HCT116 (cell line): ENCODE data around the gene NEK11. TPM values are rescaled to one million over a fixed set of nuclear protein-coding genes. Genes with fewer than 3 reads are reported as not detected.

Experiments used
- ATAC-seq: fragments of 200-7000 bp; cut with Tn5 transposase; 2 replicates; pipeline ENCODE4 v1.9.1; 2020; ENCODE audit warnings: mild to moderate bottlenecking, moderate library complexity
- BruUV-seq: library from RNA; stranded (reverse); fragments of 400-500 nt; replicated peaks from 2 replicates; lab custom pipeline; 2021; lab: Mats Ljungman, UMichigan
- CTCF ChIA-PET: fragments of 300-600 bp; sonication (Branson Sonifier 250); formaldehyde crosslinking; loops from one replicate; lab custom pipeline; 2021; ENCODE audit warnings: antibody characterized with exemption; lab: Charles Lee
- POLR2A ChIA-PET: fragments of 300-600, 350-600 bp; sonication (Branson Sonifier 250); formaldehyde crosslinking; loops from one replicate; lab custom pipeline; 2021; ENCODE audit warnings: antibody characterized with exemption; lab: Charles Lee
- RAD21 ChIA-PET, 2 experiments: fragments of 300-600 bp; sonication (Branson Sonifier 250); formaldehyde crosslinking; loops; one replicate each; lab custom pipeline; 2023; ENCODE audit warnings: low total read pairs in 2 of 2; ENCODE audit not compliant: uncharacterized antibody in 2 of 2, unreplicated experiment in 2 of 2, low non-redundant PET in 1 of 2; lab: Charles Lee
- DNase-seq: peaks from one replicate; pipeline ENCODE4 v3.0.0-alpha.2; 2010; ENCODE audit warnings: low read depth, low spot score
- H2AFZ ChIP-seq: fragments of 200-600 bp; shearing (Covaris generic), sonication (generic); 2 replicates; pipeline ENCODE4 v1.6.1; 2017; ENCODE audit warnings: low read depth, mixed run types, mixed read lengths, antibody characterized with exemption, low read length; ENCODE audit not compliant: poor library complexity, severe bottlenecking
- H3K27ac ChIP-seq: 2 replicates; pipeline ENCODE4 v1.5.1; 2012; ENCODE audit warnings: low read depth, low read length
- H3K27me3 ChIP-seq: fragments of 200-600 bp; sonication (generic); 2 replicates; pipeline ENCODE4 v1.6.1; 2016; ENCODE audit warnings: mixed run types, low read length, mixed read lengths; ENCODE audit not compliant: insufficient read depth
- H3K36me3 ChIP-seq, 2 experiments: fragments of 200-500 bp in 1 of 2; fragments of 200-600 bp in 1 of 2; sonication (Bioruptor generic) in 1 of 2; sonication (generic) in 1 of 2; 2 replicates each; pipeline versions ENCODE4 v1.5.1 to v1.6.1; 2014 to 2016; ENCODE audit warnings: low read length in 2 of 2, inconsistent platforms in 1 of 2, mixed read lengths in 1 of 2, mixed run types in 1 of 2; ENCODE audit not compliant: insufficient read depth in 2 of 2, control insufficient read depth in 1 of 2
- H3K4me1 ChIP-seq, 2 experiments: fragments of 200-600 bp in 1 of 2; sonication (generic) in 1 of 2; 2 replicates each; pipeline versions ENCODE4 v1.5.1 to v1.6.1; 2012 to 2017; ENCODE audit warnings: low read length in 2 of 2, inconsistent platforms in 1 of 2, mild to moderate bottlenecking in 1 of 2, mixed read lengths in 1 of 2, mixed run types in 1 of 2, moderate library complexity in 1 of 2; ENCODE audit not compliant: insufficient read depth in 2 of 2, control insufficient read depth in 1 of 2
- H3K4me2 ChIP-seq: fragments of 200-600 bp; sonication (generic); 2 replicates; pipeline ENCODE4 v1.6.1; 2017; ENCODE audit warnings: mixed run types, low read length, mixed read lengths
- H3K4me3 ChIP-seq, 2 experiments: fragments of 200-600 bp in 1 of 2; sonication (generic) in 1 of 2; replicated peaks in 1 of 2; 2 replicates each; pipeline ENCODE4 v1.5.1; 2011 to 2016; ENCODE audit warnings: low read length in 2 of 2, control low read depth in 1 of 2, low read depth in 1 of 2, mild to moderate bottlenecking in 1 of 2, mixed read lengths in 1 of 2, mixed run types in 1 of 2
- H3K79me2 ChIP-seq: fragments of 200-600 bp; sonication (generic); 2 replicates; pipeline ENCODE4 v1.6.1; 2017; ENCODE audit warnings: mild to moderate bottlenecking, mixed run types, low read length, moderate library complexity, mixed read lengths; ENCODE audit not compliant: insufficient read depth
- H3K9ac ChIP-seq: fragments of 200-600 bp; sonication (generic); 2 replicates; pipeline ENCODE4 v1.6.1; 2016; ENCODE audit warnings: low read length, mixed read lengths
- H3K9me2 ChIP-seq: fragments of 200-600 bp; sonication (generic), shearing (Covaris generic); 2 replicates; pipeline ENCODE4 v1.6.1; 2017; ENCODE audit warnings: mixed run types, mild to moderate bottlenecking, moderate library complexity; ENCODE audit not compliant: insufficient read depth
- H3K9me3 ChIP-seq, 2 experiments: fragments of 200-500 bp in 1 of 2; fragments of 200-600 bp in 1 of 2; sonication (Bioruptor generic) in 1 of 2; sonication (generic) in 1 of 2; 2 replicates each; pipeline ENCODE4 v1.6.1; 2014 to 2017; ENCODE audit warnings: low read length in 2 of 2, mixed read lengths in 2 of 2, inconsistent platforms in 1 of 2, low read depth in 1 of 2, mild to moderate bottlenecking in 1 of 2, mixed run types in 1 of 2, moderate library complexity in 1 of 2; ENCODE audit not compliant: control insufficient read depth in 1 of 2, insufficient read depth in 1 of 2
- H4K20me1 ChIP-seq: fragments of 200-600 bp; sonication (generic), shearing (Covaris generic); 2 replicates; pipeline ENCODE4 v1.6.1; 2017; ENCODE audit warnings: mixed run types, mild to moderate bottlenecking, moderate library complexity; ENCODE audit not compliant: insufficient read depth
- ATF3 ChIP-seq: IDR thresholded peaks from 2 replicates; pipeline ENCODE4 v1.6.1; 2012
- CEBPB ChIP-seq: IDR thresholded peaks from 2 replicates; pipeline ENCODE4 v1.6.1; 2012; ENCODE audit warnings: low read depth
- EGR1 ChIP-seq: IDR thresholded peaks from 2 replicates; pipeline ENCODE4 v1.6.1; 2012; ENCODE audit warnings: low read depth
- ELF1 ChIP-seq: IDR thresholded peaks from 2 replicates; pipeline ENCODE4 v1.6.1; 2012; ENCODE audit warnings: low read depth, borderline replicate concordance
- EZH2 ChIP-seq: fragments of 200-600 bp; sonication (generic); IDR thresholded peaks from 2 replicates; pipeline ENCODE4 v1.6.1; 2017; ENCODE audit warnings: antibody characterized with exemption, mixed run types
- EZH2phosphoT487 ChIP-seq: fragments of 200-600 bp; IDR thresholded peaks from 2 replicates; pipeline ENCODE4 v1.6.1; 2018; ENCODE audit warnings: antibody characterized with exemption, borderline replicate concordance
- JUND ChIP-seq: IDR thresholded peaks from 2 replicates; pipeline ENCODE4 v1.6.1; 2012
- POLR2A ChIP-seq: IDR thresholded peaks from 2 replicates; pipeline ENCODE4 v1.7.0; 2011; ENCODE audit warnings: borderline replicate concordance; ENCODE audit not compliant: insufficient read depth, insufficient read length; ENCODE audit errors: extremely low read depth
- POLR2AphosphoS5 ChIP-seq: IDR thresholded peaks from 2 replicates; pipeline ENCODE4 v1.6.1; 2011; ENCODE audit warnings: mild to moderate bottlenecking, low read depth, low read length, moderate library complexity
- RAD21 ChIP-seq: IDR thresholded peaks from 2 replicates; pipeline ENCODE4 v1.6.1; 2012; ENCODE audit warnings: low read depth, mild to moderate bottlenecking
- SP1 ChIP-seq: IDR thresholded peaks from 2 replicates; pipeline ENCODE4 v1.6.1; 2012; ENCODE audit warnings: low read depth
- SRF ChIP-seq: IDR thresholded peaks from 2 replicates; pipeline ENCODE4 v1.6.1; 2012; ENCODE audit warnings: low read depth
- YY1 ChIP-seq: IDR thresholded peaks from 2 replicates; pipeline ENCODE4 v1.6.1; 2011; ENCODE audit warnings: low read length, low read depth, moderate library complexity, mild to moderate bottlenecking; ENCODE audit not compliant: insufficient replicate concordance; ENCODE audit errors: extremely low read depth
- ZBTB33 ChIP-seq: IDR thresholded peaks from 2 replicates; pipeline ENCODE4 v1.6.1; 2011; ENCODE audit warnings: mild to moderate bottlenecking, low read length, moderate library complexity; ENCODE audit not compliant: insufficient replicate concordance; ENCODE audit errors: extremely low read depth
- ZFX ChIP-seq: fragments of 450-650 bp; IDR thresholded peaks from 2 replicates; pipeline ENCODE4 v1.6.1; 2017
- intact Hi-C: fragments of 100-400 bp; cut with micrococcal nuclease; formaldehyde crosslinking; loops from 2 replicates; pipeline ENCODE4 v1.10.0; 2022
- total RNA-seq: library from RNA; stranded (reverse); gene quantifications from one replicate; pipeline ENCODE4 v1.2.1, GENCODE V29; 2021; ENCODE audit not compliant: unreplicated experiment
- TF ChIP-seq, protein P1 (sequence below): IDR thresholded peaks from 2 replicates; pipeline ENCODE4 v1.6.1; 2012

The NEK11 gene
- total RNA-seq, 1 experiment from 2014 or later: 3.1 TPM

DNA sequence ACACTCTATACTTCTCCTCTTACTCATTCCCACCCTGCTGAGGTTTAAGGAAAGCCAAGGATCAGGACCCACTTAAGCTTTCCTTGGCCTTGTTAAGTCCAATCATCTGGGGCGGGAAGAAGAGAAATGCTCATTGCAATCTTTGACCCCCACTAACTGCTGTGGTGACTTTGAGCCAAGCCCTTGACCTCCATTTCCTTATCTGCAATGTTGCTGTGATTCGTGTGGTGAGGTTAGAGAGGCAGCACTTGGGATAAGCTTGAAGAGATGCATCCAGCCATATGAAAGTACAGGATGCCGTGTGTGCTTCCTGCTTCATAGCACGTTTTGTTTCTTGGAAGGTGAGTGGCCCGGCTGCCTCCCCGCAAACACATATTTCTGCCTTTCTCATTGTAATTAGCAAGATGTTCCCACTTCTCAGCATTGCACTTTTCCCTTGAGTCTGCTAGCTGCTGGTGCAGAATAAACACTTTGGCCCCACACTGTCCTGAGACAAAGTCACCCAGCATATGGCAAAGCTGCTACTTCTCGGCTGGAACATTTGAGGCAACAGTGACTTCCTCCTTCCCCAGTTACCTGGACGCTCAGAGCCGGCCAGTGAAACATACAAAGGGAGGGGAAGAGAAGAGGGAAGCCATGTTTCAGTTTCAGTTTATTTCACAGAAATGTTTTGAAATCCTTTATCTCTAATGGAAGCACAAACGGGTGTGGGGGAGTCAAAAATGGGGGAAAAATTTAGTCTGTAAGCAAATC lies 344.4 kb downstream of the NEK11 start:
- H2AFZ ChIP-seq: no peak overlapping the region
- TF ChIP-seq ZFX (no peak), EGR1 (no peak), POLR2A (no peak), SRF (no peak), ELF1 (no peak), RAD21 (no peak), POLR2AphosphoS5 (no peak), JUND (no peak), ATF3 (no peak), CEBPB (no peak), YY1 (no peak), ZBTB33 (no peak), EZH2phosphoT487 (no peak), SP1 (no peak), EZH2 (no peak)
- TF ChIP-seq, protein P1, sequence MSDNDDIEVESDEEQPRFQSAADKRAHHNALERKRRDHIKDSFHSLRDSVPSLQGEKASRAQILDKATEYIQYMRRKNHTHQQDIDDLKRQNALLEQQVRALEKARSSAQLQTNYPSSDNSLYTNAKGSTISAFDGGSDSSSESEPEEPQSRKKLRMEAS: no peak
- no TSS peak for BruUV-seq
- no peaks in the 10 kb centered on the region for H3K9me3 ChIP-seq
- DNase-seq: no peak
- no peaks in the 10 kb centered on the region for H3K27me3 ChIP-seq
- no peaks in the 10 kb centered on the region for H3K9me2 ChIP-seq
- ATAC-seq: no peak
- H3K9ac ChIP-seq: no peak overlapping the region
- no peak overlapping the region for H3K4me2 ChIP-seq
- no peak overlapping the region for H3K27ac ChIP-seq
- ChIA-PET RAD21 (no interaction called here), POLR2A (no interaction called here), CTCF (no interaction called here)
- intact Hi-C loops: no loop called here
- no peaks in the 10 kb centered on the region for H3K36me3 ChIP-seq
- H3K4me1 ChIP-seq: no peaks in the 10 kb centered on the region
- no peaks in the 10 kb centered on the region for H4K20me1 ChIP-seq
- no peak overlapping the region for H3K4me3 ChIP-seq
- no peaks in the 10 kb centered on the region; the same call in 1 of the 2 replicates for H3K79me2 ChIP-seq
